GM12878 (cell line): Measurements from ENCODE around the gene MTCL3.

Experiments
- ASH2L ChIP-seq: fragments of 300-600, 200-600 bp; sonication (generic); IDR thresholded peaks from 2 replicates; pipeline ENCODE4 v1.6.1; 2017; ENCODE audit warnings: low read depth, mild to moderate bottlenecking, borderline replicate concordance
- CREM ChIP-seq: IDR thresholded peaks from 2 replicates; pipeline ENCODE4 v1.6.1; 2014; ENCODE audit warnings: antibody characterized with exemption, low read depth
- HCFC1 ChIP-seq: fragments of 150-350 bp; IDR thresholded peaks from 2 replicates; pipeline ENCODE4 v1.6.1; 2014; ENCODE audit warnings: low read length
- NFXL1 ChIP-seq: fragments of 450-650 bp; IDR thresholded peaks from 2 replicates; pipeline ENCODE4 v1.6.1; 2017; ENCODE audit warnings: antibody characterized with exemption, mild to moderate bottlenecking, borderline replicate concordance
- PAX8 ChIP-seq: fragments of 450-650 bp; IDR thresholded peaks from 2 replicates; pipeline ENCODE4 v1.6.1; 2017; ENCODE audit warnings: mild to moderate bottlenecking, moderate library complexity
- POLR2A ChIP-seq: IDR thresholded peaks from 2 replicates; pipeline ENCODE4 v1.6.1; 2011; ENCODE audit warnings: low read depth, mild to moderate bottlenecking, low read length
- POLR2AphosphoS5 ChIP-seq: IDR thresholded peaks from 2 replicates; pipeline ENCODE4 v1.6.1; 2011; ENCODE audit warnings: mild to moderate bottlenecking, low read length, inconsistent platforms
- ZNF274 ChIP-seq: IDR thresholded peaks from one replicate; pipeline ENCODE4 v1.8.0; 2011; ENCODE audit not compliant: insufficient read length, insufficient read depth
- TF ChIP-seq, protein P1 (sequence below): IDR thresholded peaks from 2 replicates; pipeline ENCODE4 v1.6.1; 2011; ENCODE audit warnings: low read depth, low read length, improper control_type of control experiment, borderline replicate concordance
- TF ChIP-seq, protein P2 (sequence below): IDR thresholded peaks from 2 replicates; pipeline ENCODE4 v1.6.1; 2011; ENCODE audit warnings: borderline replicate concordance, low read depth, mild to moderate bottlenecking, moderate library complexity, mixed read lengths, low read length; ENCODE audit not compliant: insufficient read depth; ENCODE audit errors: extremely low read length
- TF ChIP-seq, protein P3 (sequence below), 3 experiments: IDR thresholded peaks in 2 of 3; conservative IDR thresholded peaks in 1 of 3; 2 replicates each; pipeline ENCODE4 v1.5.1; 2011; ENCODE audit warnings: low read depth in 3 of 3, low read length in 3 of 3, mild to moderate bottlenecking in 3 of 3, control low read depth in 2 of 3, moderate library complexity in 2 of 3, inconsistent platforms in 1 of 3, mixed read lengths in 1 of 3; ENCODE audit not compliant: control insufficient read depth in 2 of 3, insufficient read depth in 1 of 3; ENCODE audit errors: extremely low read depth in 1 of 3

DNA sequence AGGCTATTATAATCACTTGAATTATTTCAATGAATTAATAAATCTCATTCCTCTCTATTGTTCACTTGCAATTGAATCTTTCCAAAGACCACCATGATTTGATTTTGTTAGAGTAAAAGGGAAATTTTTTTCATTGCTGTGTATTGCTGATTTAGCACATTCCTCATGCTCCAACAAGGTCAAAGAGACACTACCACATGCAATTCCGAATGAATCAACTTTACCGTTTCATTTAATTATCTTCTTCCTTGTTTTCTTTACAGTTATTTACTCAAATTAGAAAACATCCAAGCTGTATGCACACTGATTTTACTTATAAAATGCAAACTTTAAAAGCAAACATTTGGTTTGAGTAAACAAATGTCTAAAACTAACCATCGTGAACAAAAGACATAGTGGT is 60.9 kb downstream of the MTCL3 start:
- TF ChIP-seq PAX8 (no peak), POLR2A (no peak), ASH2L (no peak), CREM (no peak), NFXL1 (no peak), POLR2AphosphoS5 (no peak), HCFC1 (no peak), ZNF274 (no peak)
- TF ChIP-seq, protein P1, sequence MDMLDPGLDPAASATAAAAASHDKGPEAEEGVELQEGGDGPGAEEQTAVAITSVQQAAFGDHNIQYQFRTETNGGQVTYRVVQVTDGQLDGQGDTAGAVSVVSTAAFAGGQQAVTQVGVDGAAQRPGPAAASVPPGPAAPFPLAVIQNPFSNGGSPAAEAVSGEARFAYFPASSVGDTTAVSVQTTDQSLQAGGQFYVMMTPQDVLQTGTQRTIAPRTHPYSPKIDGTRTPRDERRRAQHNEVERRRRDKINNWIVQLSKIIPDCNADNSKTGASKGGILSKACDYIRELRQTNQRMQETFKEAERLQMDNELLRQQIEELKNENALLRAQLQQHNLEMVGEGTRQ, result no peak
- TF ChIP-seq, protein P2, sequence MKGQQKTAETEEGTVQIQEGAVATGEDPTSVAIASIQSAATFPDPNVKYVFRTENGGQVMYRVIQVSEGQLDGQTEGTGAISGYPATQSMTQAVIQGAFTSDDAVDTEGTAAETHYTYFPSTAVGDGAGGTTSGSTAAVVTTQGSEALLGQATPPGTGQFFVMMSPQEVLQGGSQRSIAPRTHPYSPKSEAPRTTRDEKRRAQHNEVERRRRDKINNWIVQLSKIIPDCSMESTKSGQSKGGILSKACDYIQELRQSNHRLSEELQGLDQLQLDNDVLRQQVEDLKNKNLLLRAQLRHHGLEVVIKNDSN, result no peak
- TF ChIP-seq, protein P3, sequence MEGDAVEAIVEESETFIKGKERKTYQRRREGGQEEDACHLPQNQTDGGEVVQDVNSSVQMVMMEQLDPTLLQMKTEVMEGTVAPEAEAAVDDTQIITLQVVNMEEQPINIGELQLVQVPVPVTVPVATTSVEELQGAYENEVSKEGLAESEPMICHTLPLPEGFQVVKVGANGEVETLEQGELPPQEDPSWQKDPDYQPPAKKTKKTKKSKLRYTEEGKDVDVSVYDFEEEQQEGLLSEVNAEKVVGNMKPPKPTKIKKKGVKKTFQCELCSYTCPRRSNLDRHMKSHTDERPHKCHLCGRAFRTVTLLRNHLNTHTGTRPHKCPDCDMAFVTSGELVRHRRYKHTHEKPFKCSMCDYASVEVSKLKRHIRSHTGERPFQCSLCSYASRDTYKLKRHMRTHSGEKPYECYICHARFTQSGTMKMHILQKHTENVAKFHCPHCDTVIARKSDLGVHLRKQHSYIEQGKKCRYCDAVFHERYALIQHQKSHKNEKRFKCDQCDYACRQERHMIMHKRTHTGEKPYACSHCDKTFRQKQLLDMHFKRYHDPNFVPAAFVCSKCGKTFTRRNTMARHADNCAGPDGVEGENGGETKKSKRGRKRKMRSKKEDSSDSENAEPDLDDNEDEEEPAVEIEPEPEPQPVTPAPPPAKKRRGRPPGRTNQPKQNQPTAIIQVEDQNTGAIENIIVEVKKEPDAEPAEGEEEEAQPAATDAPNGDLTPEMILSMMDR (IDR thresholded peaks at IDR 0.05 in 2 of 3, conservative IDR thresholded peaks at IDR 0.05 in 1 of 3; ENCODE audit: control insufficient read depth in 2 of 3, extremely low read depth in 1 of 3, insufficient read depth in 1 of 3, low read depth in 3 of 3, low read length in 3 of 3), result no peak
